Measurements from ENCODE around the gene EPC2.

Gene EPC2

GRCh38 chr2:148602885-148603561, 41.5 kb upstream of the EPC2 start:
- ChIA-PET POLR2A (no interaction called here), CTCF (interaction anchor here (0.7 kb wide), 1 partner anchor 115 kb away, joined by 3 read pairs; no protein-coding TSS in a partner anchor)
- Histone ChIP-seq H3K9me3 (ENCODE audit: control insufficient read depth, insufficient read depth, low read depth, low read length) (no peaks in the 10 kb centered on the region), H3K4me1 (ENCODE audit: control insufficient read depth, insufficient read depth, low read length) (no peaks in the 10 kb centered on the region), H3K4me3 (ENCODE audit: low read depth, low read length) (no peak overlapping the region), H3K36me3 (ENCODE audit: control insufficient read depth in 2 of 2, insufficient read depth in 1 of 2, low read length in 2 of 2) (no peaks in the 10 kb centered on the region), H3K27ac (ENCODE audit: extremely low read depth, low read depth, low read length) (no peak overlapping the region)
- TF ChIP-seq ZNF10 (tag by site-specific recombination; IDR thresholded peaks at IDR 0.05) (no peak), ZBTB44 (tag by site-specific recombination; IDR thresholded peaks at IDR 0.05) (no peak), SETDB1 (IDR thresholded peaks at IDR 0.05; ENCODE audit: insufficient read length, low read length) (peak; percentile 26), ZNF423 (tag by site-specific recombination; IDR thresholded peaks at IDR 0.05) (no peak), ZNF140 (tag by site-specific recombination; IDR thresholded peaks at IDR 0.05) (peak; percentile 85; the same call in 1 of the 2 replicates)

- no peak for TF ChIP-seq ZNF747 (tag by site-specific recombination; IDR thresholded peaks at IDR 0.05)
- TF ChIP-seq ZNF169 (tag by site-specific recombination; IDR thresholded peaks at IDR 0.05), result no peak
- no peak for TF ChIP-seq ZNF596 (tag by site-specific recombination; IDR thresholded peaks at IDR 0.05)
- TF ChIP-seq KLF8 (tag by site-specific recombination; IDR thresholded peaks at IDR 0.05), result no peak
- TF ChIP-seq BCL6B (tag by site-specific recombination; IDR thresholded peaks at IDR 0.05), result no peak
- no peak for TF ChIP-seq ZNF223 (tag by site-specific recombination; IDR thresholded peaks at IDR 0.05)
- no peak for TF ChIP-seq AEBP2 (tag by site-specific recombination; IDR thresholded peaks at IDR 0.05; ENCODE audit: borderline replicate concordance)
- no peak for TF ChIP-seq HOXC10 (CRISPR knock-in tag; IDR thresholded peaks at IDR 0.05)
- no peak for TF ChIP-seq ZNF654 (tag by site-specific recombination; IDR thresholded peaks at IDR 0.05; ENCODE audit: low read depth)
- TF ChIP-seq ZNF701 (tag by site-specific recombination; IDR thresholded peaks at IDR 0.05), result no peak
- no peak for TF ChIP-seq ZNF473 (tag by site-specific recombination; IDR thresholded peaks at IDR 0.05)
- TF ChIP-seq ZNF2 (tag by site-specific recombination; IDR thresholded peaks at IDR 0.05), result no peak
- TF ChIP-seq ZNF580 (tag by site-specific recombination; IDR thresholded peaks at IDR 0.05), result no peak
- no peak for TF ChIP-seq ZNF184 (tag by site-specific recombination; IDR thresholded peaks at IDR 0.05)
- TF ChIP-seq ZNF768 (tag by site-specific recombination; IDR thresholded peaks at IDR 0.05), result no peak
- TF ChIP-seq ZNF350 (tag by site-specific recombination; IDR thresholded peaks at IDR 0.05), result no peak
- no peak for TF ChIP-seq MZF1 (tag by site-specific recombination; IDR thresholded peaks at IDR 0.05; ENCODE audit: borderline replicate concordance)
- no peak for TF ChIP-seq PRDM2 (tag by site-specific recombination; IDR thresholded peaks at IDR 0.05; ENCODE audit: borderline replicate concordance)
- no peak overlapping the region for H3K4me3 ChIP-seq (ENCODE audit: low read depth, low read length)
- H3K27ac ChIP-seq (ENCODE audit: extremely low read depth, low read depth, low read length), result no peak overlapping the region
- no peaks in the 10 kb centered on the region for H3K9me3 ChIP-seq (ENCODE audit: control insufficient read depth, insufficient read depth, low read depth, low read length)
- ChIA-PET POLR2A (no interaction called here), CTCF (interaction anchor here (0.7 kb wide), 1 partner anchor 116 kb away, joined by 3 read pairs; no protein-coding TSS in a partner anchor)
- H3K36me3 ChIP-seq (ENCODE audit: control insufficient read depth in 2 of 2, insufficient read depth in 1 of 2, low read length in 2 of 2), result no peaks in the 10 kb centered on the region
- no peaks in the 10 kb centered on the region for H3K4me1 ChIP-seq (ENCODE audit: control insufficient read depth, insufficient read depth, low read length)
These were observed 41.0 kb upstream of the EPC2 start for GRCh38 chr2:148603562-148603920.

Data from HEK293 (cell line).